ENCODE data around the gene PACC1.
"Not testable (repeated sequence)": the region's sequence is repeated elsewhere in the genome, so short reads cannot be mapped to it uniquely, and the experiment has no call there.

PACC1 gene

DNA sequence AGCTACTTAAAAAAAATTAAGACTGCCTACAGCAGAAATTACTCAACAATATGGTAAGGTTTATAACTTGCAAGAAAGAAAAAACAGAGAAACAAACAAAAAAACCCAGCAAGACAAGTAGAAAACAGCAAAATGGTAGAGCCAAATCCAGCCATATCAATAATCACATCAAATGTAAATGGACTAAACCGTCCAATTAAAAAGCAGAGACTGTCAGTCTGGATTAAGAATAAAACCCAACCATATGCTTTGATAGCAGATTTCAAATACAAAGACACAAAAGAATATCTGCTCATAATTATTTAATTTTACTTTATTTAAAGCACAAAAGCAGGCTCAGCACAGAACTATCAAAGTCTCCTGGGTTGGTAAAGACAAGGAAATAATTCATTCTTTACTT lies 17.5 kb downstream of the PACC1 start:
- TF ChIP-seq, protein P1, sequence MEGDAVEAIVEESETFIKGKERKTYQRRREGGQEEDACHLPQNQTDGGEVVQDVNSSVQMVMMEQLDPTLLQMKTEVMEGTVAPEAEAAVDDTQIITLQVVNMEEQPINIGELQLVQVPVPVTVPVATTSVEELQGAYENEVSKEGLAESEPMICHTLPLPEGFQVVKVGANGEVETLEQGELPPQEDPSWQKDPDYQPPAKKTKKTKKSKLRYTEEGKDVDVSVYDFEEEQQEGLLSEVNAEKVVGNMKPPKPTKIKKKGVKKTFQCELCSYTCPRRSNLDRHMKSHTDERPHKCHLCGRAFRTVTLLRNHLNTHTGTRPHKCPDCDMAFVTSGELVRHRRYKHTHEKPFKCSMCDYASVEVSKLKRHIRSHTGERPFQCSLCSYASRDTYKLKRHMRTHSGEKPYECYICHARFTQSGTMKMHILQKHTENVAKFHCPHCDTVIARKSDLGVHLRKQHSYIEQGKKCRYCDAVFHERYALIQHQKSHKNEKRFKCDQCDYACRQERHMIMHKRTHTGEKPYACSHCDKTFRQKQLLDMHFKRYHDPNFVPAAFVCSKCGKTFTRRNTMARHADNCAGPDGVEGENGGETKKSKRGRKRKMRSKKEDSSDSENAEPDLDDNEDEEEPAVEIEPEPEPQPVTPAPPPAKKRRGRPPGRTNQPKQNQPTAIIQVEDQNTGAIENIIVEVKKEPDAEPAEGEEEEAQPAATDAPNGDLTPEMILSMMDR (IDR thresholded peaks at IDR 0.05; ENCODE audit: low read depth, low read length): no peak
- H3K4me3 ChIP-seq (replicated peaks in 1 of 2; ENCODE audit: low read depth in 2 of 2, low read length in 2 of 2): no peak overlapping the region
- no peak for DNase-seq (ENCODE audit: low read depth in 2 of 2)

DNA sequence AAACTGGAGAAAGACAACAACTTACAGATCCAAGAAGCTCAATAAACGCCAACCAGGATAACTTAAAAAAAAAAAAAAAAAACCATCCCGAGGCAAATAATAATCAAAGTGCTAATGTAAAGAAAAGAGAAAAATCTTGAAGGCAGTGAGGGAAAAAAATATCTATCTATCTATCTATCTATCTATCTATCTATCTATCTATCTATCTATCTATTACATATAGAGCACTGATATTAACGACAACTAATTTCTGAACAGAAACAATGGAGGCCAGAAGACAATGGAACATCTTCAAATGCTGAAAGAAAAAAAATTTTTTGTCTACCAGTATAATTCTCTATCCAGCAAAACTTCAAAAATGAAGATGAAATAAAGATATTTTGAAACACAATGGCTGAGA lies 18.0 kb downstream of the PACC1 start:
- TF ChIP-seq, protein P1 (IDR thresholded peaks at IDR 0.05; ENCODE audit: low read depth, low read length): no peak
- no peak overlapping the region for H3K4me3 ChIP-seq (replicated peaks in 1 of 2; ENCODE audit: low read depth in 2 of 2, low read length in 2 of 2)
- DNase-seq (ENCODE audit: low read depth in 2 of 2): peak in 1 of 2 donors; percentile 3

DNA sequence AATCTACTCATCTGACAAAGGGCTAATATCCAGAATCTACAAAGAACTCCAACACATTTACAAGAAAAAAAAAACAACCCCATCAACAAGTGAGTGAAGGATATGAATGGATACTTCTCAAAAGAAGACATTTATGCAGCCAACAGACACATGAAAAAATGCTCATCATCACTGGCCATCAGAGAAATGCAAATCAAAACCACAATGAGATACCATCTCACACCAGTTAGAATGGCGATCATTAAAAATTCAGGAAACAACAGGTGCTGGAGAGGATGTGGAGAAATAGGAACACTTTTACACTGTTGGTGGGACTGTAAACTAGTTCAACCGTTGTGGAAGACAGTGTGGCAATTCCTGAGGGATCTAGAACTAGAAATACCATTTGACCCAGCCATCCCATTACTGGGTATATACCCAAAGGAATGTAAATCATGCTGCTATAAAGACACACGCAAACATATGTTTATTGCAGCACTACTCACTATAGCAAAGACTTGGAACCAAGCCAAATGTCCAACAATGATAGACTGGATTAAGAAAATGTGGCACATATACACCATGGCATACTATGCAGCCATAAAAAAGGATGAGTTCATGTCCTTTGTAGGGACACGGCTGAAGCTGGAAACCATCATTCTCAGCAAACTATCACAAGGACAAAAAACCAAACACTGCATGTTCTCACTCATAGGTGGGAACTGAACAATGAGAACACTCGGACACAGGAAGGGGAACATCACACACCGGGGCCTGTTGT lies 18.8 kb downstream of the PACC1 start:
- not testable (repeated sequence) for DNase-seq (ENCODE audit: low read depth in 2 of 2); H3K4me3 ChIP-seq (replicated peaks in 1 of 2; ENCODE audit: low read depth in 2 of 2, low read length in 2 of 2)

DNA sequence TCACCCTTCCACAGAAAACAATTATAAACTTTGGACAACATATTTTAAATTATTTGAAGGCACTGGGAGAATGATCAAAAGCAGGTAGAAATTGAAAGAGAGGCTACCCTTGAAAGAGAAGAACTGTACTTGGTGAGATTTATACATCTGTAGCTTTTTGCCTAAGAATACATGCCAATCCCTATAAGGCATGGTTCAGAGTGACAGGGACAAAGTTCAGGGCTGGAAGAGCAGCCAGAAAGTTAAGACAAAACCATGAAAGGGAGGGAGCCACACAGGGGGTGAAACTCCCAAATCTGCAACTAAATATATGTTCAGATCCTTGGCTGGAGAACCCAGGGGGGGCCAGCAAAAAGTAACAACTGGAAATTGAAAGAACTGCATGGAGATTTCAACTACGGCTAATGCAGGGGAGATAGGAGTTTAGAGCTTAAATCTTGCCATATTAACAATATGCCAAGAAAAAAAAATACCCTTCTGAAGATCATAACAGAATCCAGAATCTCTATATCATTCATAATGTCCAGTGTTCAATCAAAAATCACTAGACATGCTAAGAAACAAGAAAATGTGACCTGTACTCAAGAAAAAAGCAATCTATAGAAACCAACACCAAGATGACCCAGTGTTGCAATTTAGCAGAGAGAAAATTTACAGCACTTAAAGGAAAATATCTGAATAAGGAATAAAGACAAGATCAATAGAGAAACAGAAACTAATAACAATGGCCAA lies 25.5 kb downstream of the PACC1 start:
- TF ChIP-seq, protein P1 (IDR thresholded peaks at IDR 0.05; ENCODE audit: low read depth, low read length): no peak

DNA sequence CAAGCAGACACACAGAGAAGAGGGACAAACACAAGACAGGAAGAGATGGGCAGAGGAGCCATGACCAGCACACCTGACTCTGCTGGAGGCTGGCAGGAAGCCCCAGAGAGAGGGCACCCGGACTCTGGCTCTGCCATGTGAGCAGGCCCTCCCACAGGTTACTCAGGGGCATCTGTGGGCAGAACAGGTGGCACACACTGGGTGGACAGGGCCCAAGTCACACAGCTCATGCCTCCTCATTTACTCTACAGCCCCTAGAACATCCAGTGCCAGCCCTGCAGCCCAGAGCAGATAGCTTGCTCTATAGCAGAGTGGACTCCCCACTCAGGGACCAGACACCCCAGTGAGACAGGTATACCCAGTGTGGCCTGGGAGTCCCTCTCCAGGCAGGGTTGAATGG lies 28.7 kb downstream of the PACC1 start:
- TF ChIP-seq, protein P1 (IDR thresholded peaks at IDR 0.05; ENCODE audit: low read depth, low read length): no peak
- H3K4me3 ChIP-seq (replicated peaks in 1 of 2; ENCODE audit: low read depth in 2 of 2, low read length in 2 of 2): no peak overlapping the region
- DNase-seq (ENCODE audit: low read depth in 2 of 2): no peak

More for the DNA sequence above, 25.5 kb downstream of the PACC1 start:
- H3K4me3 ChIP-seq (replicated peaks in 1 of 2; ENCODE audit: low read depth in 2 of 2, low read length in 2 of 2): no peak overlapping the region
- no peak for DNase-seq (ENCODE audit: low read depth in 2 of 2)

DNA sequence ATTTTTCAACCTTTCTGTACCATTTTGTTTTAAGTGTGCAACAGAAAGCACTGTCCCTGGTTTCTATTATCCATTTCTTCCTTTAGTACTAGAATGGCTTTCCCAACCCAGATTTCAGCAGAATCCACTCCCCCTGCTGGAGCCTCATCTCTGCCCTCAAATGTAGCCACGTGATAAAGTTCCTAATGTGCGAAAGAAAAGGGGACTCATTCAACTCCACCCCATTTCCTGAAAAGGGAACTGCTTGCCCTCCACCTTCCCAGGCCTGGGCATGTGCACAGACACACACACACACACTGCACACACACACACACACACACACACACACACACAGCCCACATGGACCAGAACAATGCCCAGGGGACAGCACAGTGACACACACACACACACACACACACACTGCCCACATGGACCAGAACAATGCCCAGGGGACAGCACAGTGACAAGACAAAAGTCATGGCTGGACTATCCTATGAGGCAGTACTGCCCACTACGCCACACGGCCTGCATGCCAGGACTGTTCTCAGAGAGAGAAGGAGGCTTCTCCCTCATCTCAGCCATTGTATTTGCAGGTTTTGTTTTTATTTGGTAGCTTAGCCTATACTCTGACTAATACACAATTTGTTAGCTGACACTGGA lies 33.2 kb downstream of the PACC1 start:
- no peak overlapping the region for H3K4me3 ChIP-seq (replicated peaks in 1 of 2; ENCODE audit: low read depth in 2 of 2, low read length in 2 of 2)
- no peak for DNase-seq (ENCODE audit: low read depth in 2 of 2)
- TF ChIP-seq, protein P1 (IDR thresholded peaks at IDR 0.05; ENCODE audit: low read depth, low read length): no peak

DNA sequence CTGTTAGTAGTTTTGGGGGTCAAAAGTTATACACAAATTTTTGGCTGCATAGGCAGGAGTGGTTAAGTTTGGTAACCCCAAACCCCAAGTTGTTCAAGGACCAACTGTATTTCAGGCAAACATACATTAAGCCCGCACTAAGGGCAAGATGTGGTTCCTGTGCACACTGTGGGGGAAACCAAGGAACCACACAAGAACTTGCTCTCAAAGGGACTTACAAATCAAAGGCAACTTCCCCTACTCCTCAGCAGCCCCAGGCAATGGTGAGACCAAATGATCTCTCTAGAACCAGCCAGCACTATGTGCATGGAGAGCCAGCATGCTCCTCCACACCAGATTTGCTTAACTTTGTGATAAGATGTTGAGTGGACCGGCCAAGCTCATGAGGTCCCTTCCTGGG lies 35.3 kb downstream of the PACC1 start:
- no peak overlapping the region for H3K4me3 ChIP-seq (replicated peaks in 1 of 2; ENCODE audit: low read depth in 2 of 2, low read length in 2 of 2)
- DNase-seq (ENCODE audit: low read depth in 2 of 2): no peak
- TF ChIP-seq, protein P1 (IDR thresholded peaks at IDR 0.05; ENCODE audit: low read depth, low read length): no peak

Measured in cardiac fibroblast (primary cell).